Fibroblast of the aortic adventitia (primary cell): ENCODE results near the gene LETMD1. TPM values are rescaled to one million over a fixed set of nuclear protein-coding genes. Genes with fewer than 3 reads are reported as not detected.
A peak's percentile ranks its signal among the peaks of the same experiment; 100 is the strongest.

Experiments
- DNase-seq: peaks from one replicate; pipeline ENCODE4 v3.0.0-alpha.2; 2010; ENCODE audit warnings: low read depth
- H3K4me3 ChIP-seq: 2 replicates; pipeline ENCODE4 v1.5.1; 2011; ENCODE audit warnings: low read depth, mild to moderate bottlenecking, control low read depth, low read length, moderate library complexity
- CTCF ChIP-seq: IDR thresholded peaks from 2 replicates; pipeline ENCODE4 v1.5.1; 2011; ENCODE audit warnings: mild to moderate bottlenecking, low read length, control low read depth, inconsistent platforms; ENCODE audit not compliant: insufficient read depth
- total RNA-seq: library from RNA; depleted of rRNA; stranded (reverse); fragments of >200 nt; gene quantifications from 2 replicates; pipeline ENCODE4 v1.2.3, GENCODE V29; 2012; ENCODE audit warnings: low replicate concordance

The LETMD1 gene
- total RNA-seq, 1 donor: 40.6 TPM

GRCh38 chr12:51017452-51017851 lies 30.7 kb upstream of the LETMD1 start:
- no peak for DNase-seq
- no peak for TF ChIP-seq CTCF
- no peak overlapping the region for H3K4me3 ChIP-seq

GRCh38 chr12:51018956-51019355 lies 29.2 kb upstream of the LETMD1 start:
- no peak for DNase-seq
- TF ChIP-seq CTCF: no peak
- H3K4me3 ChIP-seq: no peak overlapping the region

GRCh38 chr12:51019927-51020326 lies 28.2 kb upstream of the LETMD1 start:
- no peak for TF ChIP-seq CTCF
- DNase-seq: no peak
- H3K4me3 ChIP-seq: no peak overlapping the region

GRCh38 chr12:51020448-51021182 lies 27.5 kb upstream of the LETMD1 start:
- no peak overlapping the region for H3K4me3 ChIP-seq
- TF ChIP-seq CTCF: no peak
- DNase-seq: no peak

GRCh38 chr12:51021694-51022093 lies 26.4 kb upstream of the LETMD1 start:
- TF ChIP-seq CTCF: no peak
- DNase-seq: no peak
- no peak overlapping the region for H3K4me3 ChIP-seq

- peak; percentile 22 for DNase-seq
- TF ChIP-seq CTCF: no peak
- H3K4me3 ChIP-seq: peak overlapping the region; percentile 87
Measured at GRCh38 chr12:51023625-51024382, 24.3 kb upstream of the LETMD1 start.
